ENCODE measurements around the gene FLACC1. TPM values are rescaled to one million over a fixed set of nuclear protein-coding genes. Genes with fewer than 3 reads are reported as not detected.

Gene FLACC1
- total RNA-seq, 1 donor from 2014 or later = 1.4 TPM

DNA sequence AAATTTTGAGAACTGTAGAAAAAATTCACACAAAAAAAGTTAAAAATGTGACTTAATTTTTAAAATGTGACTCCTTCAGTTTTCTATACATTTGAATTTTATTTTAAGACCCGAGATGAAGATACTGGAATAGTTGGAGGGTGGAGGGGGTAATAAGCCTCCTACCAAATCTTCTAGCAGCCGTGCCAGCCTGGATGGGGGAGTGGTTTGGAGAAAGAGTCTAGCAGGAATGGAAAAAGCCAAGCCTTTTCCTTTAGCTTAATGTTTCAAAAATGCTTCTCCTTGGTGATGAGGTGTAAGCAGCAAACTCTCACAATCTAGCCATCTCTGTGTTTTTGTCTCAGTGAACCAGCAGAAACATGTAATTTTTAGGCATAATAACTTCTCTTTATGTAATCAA is 82.1 kb downstream of the FLACC1 start:
- no peak for DNase-seq (ENCODE audit: extremely low spot score, unreplicated experiment)
- Mint-ChIP-seq H3K36me3 (no peaks in the 10 kb centered on the region), H3K9me3 (no peaks in the 10 kb centered on the region), H3K27me3 (no peaks in the 10 kb centered on the region), H3K27ac (no peak overlapping the region), H3K4me1 (ENCODE audit: unreplicated experiment) (no peaks in the 10 kb centered on the region), H3K4me3 (no peak overlapping the region)
- TF ChIP-seq, protein P1, sequence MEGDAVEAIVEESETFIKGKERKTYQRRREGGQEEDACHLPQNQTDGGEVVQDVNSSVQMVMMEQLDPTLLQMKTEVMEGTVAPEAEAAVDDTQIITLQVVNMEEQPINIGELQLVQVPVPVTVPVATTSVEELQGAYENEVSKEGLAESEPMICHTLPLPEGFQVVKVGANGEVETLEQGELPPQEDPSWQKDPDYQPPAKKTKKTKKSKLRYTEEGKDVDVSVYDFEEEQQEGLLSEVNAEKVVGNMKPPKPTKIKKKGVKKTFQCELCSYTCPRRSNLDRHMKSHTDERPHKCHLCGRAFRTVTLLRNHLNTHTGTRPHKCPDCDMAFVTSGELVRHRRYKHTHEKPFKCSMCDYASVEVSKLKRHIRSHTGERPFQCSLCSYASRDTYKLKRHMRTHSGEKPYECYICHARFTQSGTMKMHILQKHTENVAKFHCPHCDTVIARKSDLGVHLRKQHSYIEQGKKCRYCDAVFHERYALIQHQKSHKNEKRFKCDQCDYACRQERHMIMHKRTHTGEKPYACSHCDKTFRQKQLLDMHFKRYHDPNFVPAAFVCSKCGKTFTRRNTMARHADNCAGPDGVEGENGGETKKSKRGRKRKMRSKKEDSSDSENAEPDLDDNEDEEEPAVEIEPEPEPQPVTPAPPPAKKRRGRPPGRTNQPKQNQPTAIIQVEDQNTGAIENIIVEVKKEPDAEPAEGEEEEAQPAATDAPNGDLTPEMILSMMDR (conservative IDR thresholded peaks at IDR 0.05) = no peak

DNA sequence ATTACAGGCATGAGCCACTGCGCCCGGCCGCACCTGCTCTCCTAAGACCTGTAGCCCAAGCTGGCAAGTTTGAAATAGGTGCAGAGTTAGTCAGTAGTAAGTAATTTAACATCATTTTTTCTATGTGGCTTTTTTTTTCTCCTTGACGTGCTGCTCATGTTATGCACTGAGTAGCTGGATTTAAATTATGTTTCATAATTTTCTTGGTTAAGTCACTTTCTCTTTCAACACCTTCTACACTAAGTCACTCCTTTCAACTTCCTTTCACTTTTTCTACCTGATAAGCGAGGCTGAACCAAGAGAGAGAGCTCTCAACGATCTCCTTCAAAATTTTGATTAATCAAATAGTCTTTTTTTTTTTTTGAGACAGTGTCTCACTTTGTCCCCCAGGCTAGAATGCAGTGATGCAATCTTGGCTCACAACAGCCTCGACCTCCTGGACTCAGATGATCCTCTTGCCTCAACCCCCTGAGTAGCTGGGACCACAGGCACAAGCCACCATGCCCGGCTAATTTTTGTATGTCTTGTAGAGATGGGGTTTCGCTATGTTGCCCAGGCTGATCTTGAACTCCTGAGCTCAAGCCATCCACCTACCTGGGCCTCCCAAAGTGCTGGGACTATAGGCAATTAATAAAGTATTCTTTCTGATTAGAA is 83.7 kb downstream of the FLACC1 start:
- TF ChIP-seq, protein P1 (conservative IDR thresholded peaks at IDR 0.05) = no peak
- DNase-seq (ENCODE audit: extremely low spot score, unreplicated experiment) = no peak
- H3K36me3 Mint-ChIP-seq = no peaks in the 10 kb centered on the region
- no peaks in the 10 kb centered on the region for H3K9me3 Mint-ChIP-seq
- H3K27ac Mint-ChIP-seq = no peak overlapping the region
- H3K4me3 Mint-ChIP-seq = no peak overlapping the region
- H3K27me3 Mint-ChIP-seq = no peaks in the 10 kb centered on the region
- no peaks in the 10 kb centered on the region for H3K4me1 Mint-ChIP-seq (ENCODE audit: unreplicated experiment)

DNA sequence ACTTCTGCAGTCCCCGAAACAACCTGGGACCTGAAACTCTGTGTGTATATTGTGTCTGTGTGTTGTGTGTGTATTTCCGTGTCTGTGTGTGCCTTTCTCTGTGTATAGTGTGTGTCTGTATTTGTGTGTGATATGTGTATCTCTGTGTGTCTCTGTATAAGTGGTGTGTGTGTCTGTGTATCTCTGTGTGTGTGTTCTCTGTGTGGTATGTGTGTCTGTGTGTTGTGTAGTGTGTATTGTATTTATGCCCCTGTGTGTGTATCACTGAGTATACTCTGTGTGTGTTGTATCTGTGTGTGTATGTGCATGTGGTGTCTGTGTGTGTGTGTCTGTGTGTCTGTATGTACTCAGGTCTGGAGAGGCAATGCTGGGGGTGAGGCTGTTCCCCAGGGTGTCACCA is 85.2 kb downstream of the FLACC1 start:
- no peak for DNase-seq (ENCODE audit: extremely low spot score, unreplicated experiment)
- Mint-ChIP-seq H3K27me3 (no peaks in the 10 kb centered on the region), H3K4me3 (no peak overlapping the region), H3K36me3 (no peaks in the 10 kb centered on the region), H3K4me1 (ENCODE audit: unreplicated experiment) (no peaks in the 10 kb centered on the region), H3K27ac (no peak overlapping the region), H3K9me3 (no peaks in the 10 kb centered on the region)
- TF ChIP-seq, protein P1 (conservative IDR thresholded peaks at IDR 0.05) = no peak

GRCh38 chr2:201270293-201271001 is 86.7 kb downstream of the FLACC1 start:
- H3K36me3 Mint-ChIP-seq = no peaks in the 10 kb centered on the region
- H3K4me3 Mint-ChIP-seq = no peak overlapping the region
- H3K27me3 Mint-ChIP-seq = no peaks in the 10 kb centered on the region
- no peak for DNase-seq (ENCODE audit: extremely low spot score, unreplicated experiment)
- no peaks in the 10 kb centered on the region for H3K4me1 Mint-ChIP-seq (ENCODE audit: unreplicated experiment)
- H3K27ac Mint-ChIP-seq = no peak overlapping the region
- no peaks in the 10 kb centered on the region for H3K9me3 Mint-ChIP-seq
- TF ChIP-seq, protein P1 (conservative IDR thresholded peaks at IDR 0.05) = no peak

- H3K36me3 Mint-ChIP-seq = no peaks in the 10 kb centered on the region
- no peak overlapping the region for H3K27ac Mint-ChIP-seq
- TF ChIP-seq, protein P1 (conservative IDR thresholded peaks at IDR 0.05) = no peak
- no peak for DNase-seq (ENCODE audit: extremely low spot score, unreplicated experiment)
- H3K27me3 Mint-ChIP-seq = no peaks in the 10 kb centered on the region
- H3K4me3 Mint-ChIP-seq = no peak overlapping the region
- H3K4me1 Mint-ChIP-seq (ENCODE audit: unreplicated experiment) = no peaks in the 10 kb centered on the region
- no peaks in the 10 kb centered on the region for H3K9me3 Mint-ChIP-seq
These were observed 87.4 kb downstream of the FLACC1 start for GRCh38 chr2:201269764-201270163.
